ENCODE measurements around the gene KLHL14. TPM values are rescaled to one million over a fixed set of nuclear protein-coding genes. Genes with fewer than 3 reads are reported as not detected.
A peak's percentile ranks its signal among the peaks of the same experiment; 100 is the strongest.

Gene KLHL14
- total and polyA plus RNA-seq, 2 of the 13 experiments (the other 11 are each of a cell fraction or from before 2014, with no cell fraction given) = 16.0 to 41.8 TPM

- TF ChIP-seq MYNN (CRISPR knock-in tag; IDR thresholded peaks at IDR 0.05; ENCODE audit: low read depth) (no peak), ZKSCAN1 (IDR thresholded peaks at IDR 0.05; ENCODE audit: low read length) (no peak), TERF1 (CRISPR knock-in tag; IDR thresholded peaks at IDR 0.05) (no peak), ATF7 (IDR thresholded peaks at IDR 0.05) (no peak), ATF7 (CRISPR knock-in tag; IDR thresholded peaks at IDR 0.05) (no peak; the same call in 1 of the 2 replicates), CCDC6 (CRISPR knock-in tag; IDR thresholded peaks at IDR 0.05) (peak; percentile 69; the same call in 1 of the 2 replicates), ZNF598 (CRISPR knock-in tag; IDR thresholded peaks at IDR 0.05; ENCODE audit: borderline replicate concordance) (no peak), PITX1 (CRISPR knock-in tag; IDR thresholded peaks at IDR 0.05) (peak; percentile 99), ZMYM4 (CRISPR knock-in tag; IDR thresholded peaks at IDR 0.05) (peak; percentile 93), CC2D1A (CRISPR knock-in tag; IDR thresholded peaks at IDR 0.05) (no peak), PPARG (CRISPR knock-in tag; conservative IDR thresholded peaks at IDR 0.05) (peak; percentile 80), MED8 (CRISPR knock-in tag; IDR thresholded peaks at IDR 0.05; ENCODE audit: insufficient replicate concordance) (peak; percentile 55), MXD3 (CRISPR knock-in tag; IDR thresholded peaks at IDR 0.05) (no peak), EZH2 (conservative IDR thresholded peaks at IDR 0.05; ENCODE audit: low read depth, low read length) (no peak), NR2F6 (IDR thresholded peaks at IDR 0.05) (peak; percentile 100), NR2F6 (CRISPR knock-in tag; IDR thresholded peaks at IDR 0.05) (peak; percentile 99), ZNF180 (CRISPR knock-in tag; IDR thresholded peaks at IDR 0.05; ENCODE audit: borderline replicate concordance, low read depth) (no peak), NBN (conservative IDR thresholded peaks at IDR 0.05) (no peak), PLRG1 (conservative IDR thresholded peaks at IDR 0.05) (no peak), THAP9 (CRISPR knock-in tag; IDR thresholded peaks at IDR 0.05; ENCODE audit: borderline replicate concordance) (no peak), ZNF367 (CRISPR knock-in tag; IDR thresholded peaks at IDR 0.05; ENCODE audit: borderline replicate concordance) (no peak), LCORL (IDR thresholded peaks at IDR 0.05) (peak; percentile 60; the same call in 1 of the 2 replicates), LCORL (CRISPR knock-in tag; IDR thresholded peaks at IDR 0.05) (peak; percentile 75), TAF15 (IDR thresholded peaks at IDR 0.05; ENCODE audit: low read depth, low read length, poor library complexity, severe bottlenecking) (no peak), ZNF431 (CRISPR knock-in tag; IDR thresholded peaks at IDR 0.05; ENCODE audit: borderline replicate concordance, low read depth) (no peak; the same call in 1 of the 2 replicates), ZNF761 (CRISPR knock-in tag; conservative IDR thresholded peaks at IDR 0.05) (no peak), BCL6 (CRISPR knock-in tag; IDR thresholded peaks at IDR 0.05) (peak; percentile 85)
Measured at GRCh38 chr18:32804134-32804888, 31.5 kb upstream of the KLHL14 start (continued).

Data from HepG2 (cell line).